NCI-H146 treated with DMSO at 0.1 percent for 48 hours (cell line): ENCODE measurements around the gene WARS2.

Source experiments
- DNase-seq: peaks from one replicate; lab custom pipeline; 2025; ENCODE audit not compliant: unreplicated experiment; lab: John Stamatoyannopoulos, UW

The WARS2 gene

DNA sequence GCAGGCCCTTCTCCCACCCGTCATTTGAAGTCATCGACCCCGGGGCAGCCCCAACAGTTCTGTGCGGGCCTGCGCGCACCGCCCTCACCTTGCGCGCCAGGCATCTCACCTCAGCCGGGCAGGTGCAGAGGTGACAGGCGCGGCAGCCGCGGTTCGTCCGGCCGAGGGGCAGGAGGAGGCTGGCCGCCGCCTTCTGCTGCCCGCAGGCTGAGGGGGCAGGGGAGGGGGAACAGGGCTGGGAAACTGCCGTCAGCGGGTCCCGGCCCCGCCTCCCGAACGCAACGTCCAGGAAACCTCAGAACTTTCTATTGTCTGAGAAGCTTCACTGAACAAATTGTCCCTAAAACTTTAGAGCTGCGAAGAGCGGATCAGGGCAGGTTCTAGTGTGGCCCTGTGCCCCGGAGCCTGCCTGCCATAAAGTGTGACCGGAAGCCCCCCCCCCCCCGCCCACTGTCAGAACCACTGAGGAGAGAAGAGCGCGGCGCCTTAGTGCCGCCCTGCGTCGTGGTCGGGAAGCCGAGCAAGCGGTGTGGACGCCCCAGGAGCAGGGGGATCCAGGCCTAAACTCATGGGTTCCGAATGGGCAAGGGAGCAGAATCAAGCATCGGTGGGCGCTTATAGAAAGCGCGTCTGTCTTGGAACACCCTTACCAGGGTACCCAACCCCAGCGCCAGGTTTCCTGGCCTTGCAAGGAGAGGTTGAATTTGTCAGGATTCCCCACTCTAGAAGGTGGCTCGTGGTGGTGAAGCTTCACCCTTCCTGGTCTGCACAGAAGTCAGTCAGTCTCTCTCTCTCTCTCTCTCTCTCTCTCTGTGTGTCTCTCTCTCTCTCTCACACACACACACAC lies 139.0 kb downstream of the WARS2 start:
- no peak for DNase-seq

DNA sequence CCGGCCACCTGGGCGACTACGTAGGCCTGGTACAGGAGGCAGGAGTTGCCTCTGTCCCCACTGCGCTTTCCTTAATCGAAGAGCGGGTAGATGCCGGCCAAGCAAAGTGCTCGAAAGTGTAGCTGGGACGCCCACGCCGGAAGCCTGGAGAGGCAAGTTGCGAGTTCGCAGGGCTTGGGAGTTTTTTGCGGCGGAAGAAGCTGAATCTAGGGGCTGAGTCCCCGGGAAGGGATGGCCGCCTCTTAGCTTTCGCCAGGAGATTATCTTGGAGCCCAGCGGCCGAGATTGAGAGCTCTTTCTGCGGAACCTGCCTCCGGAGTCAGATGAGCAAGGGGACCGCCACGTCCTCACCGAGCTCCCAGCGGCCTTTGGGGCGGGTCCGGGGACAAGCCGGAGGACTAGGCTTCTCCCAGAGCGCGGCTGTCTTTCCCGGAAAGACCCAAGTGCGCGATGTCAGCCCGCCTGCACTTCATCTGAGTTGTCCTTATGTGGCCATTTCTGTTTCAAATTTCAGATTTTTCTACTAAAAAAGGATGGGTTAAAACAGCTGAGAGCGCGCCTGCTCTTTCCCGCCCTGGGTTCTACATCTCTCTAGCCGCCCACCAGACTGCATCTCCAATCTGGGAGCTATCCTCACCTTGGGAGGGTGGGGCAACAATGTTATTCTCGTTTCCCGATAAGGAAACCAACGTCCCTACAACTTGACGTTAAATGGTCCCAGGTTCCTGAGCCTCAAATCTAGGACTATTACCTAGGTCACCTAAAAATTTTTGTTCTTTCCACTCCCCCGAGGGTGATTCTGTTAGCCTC lies 139.9 kb downstream of the WARS2 start:
- no peak for DNase-seq

DNA sequence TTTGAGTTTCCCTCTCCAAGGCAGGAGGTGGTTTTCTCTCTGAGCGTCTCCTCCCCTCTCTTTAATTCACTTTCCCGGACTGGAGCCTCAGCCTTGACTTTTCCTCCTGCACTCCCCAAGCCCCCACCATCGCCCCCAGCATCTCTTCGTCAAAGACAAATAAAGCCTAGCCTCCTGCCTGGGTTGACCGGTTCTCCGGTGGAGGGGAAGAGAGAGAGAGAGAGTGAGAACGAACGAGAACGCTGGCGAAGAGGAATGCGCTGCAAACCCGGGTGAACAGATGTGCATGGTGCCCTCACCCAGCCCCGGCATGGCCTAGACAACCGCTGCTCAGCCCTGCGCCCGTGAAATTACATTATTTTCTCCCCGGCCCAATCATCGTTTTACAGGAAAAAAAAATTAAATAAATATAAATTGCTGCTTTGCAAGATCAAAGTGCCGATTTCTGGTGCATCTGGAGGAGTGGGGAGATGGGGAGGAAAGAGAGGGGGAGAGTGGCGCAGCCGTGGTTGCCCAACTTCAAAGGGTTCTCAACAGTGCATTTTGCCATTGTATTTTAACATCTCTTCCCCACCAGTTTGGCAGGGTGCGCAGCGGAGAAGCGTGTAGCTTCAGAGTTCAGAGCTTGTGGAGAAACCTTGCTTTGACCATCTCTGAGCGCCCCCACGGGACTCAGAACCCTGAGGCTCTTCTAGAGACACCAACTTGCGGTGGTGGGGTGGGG lies 140.9 kb downstream of the WARS2 start:
- DNase-seq = no peak

DNA sequence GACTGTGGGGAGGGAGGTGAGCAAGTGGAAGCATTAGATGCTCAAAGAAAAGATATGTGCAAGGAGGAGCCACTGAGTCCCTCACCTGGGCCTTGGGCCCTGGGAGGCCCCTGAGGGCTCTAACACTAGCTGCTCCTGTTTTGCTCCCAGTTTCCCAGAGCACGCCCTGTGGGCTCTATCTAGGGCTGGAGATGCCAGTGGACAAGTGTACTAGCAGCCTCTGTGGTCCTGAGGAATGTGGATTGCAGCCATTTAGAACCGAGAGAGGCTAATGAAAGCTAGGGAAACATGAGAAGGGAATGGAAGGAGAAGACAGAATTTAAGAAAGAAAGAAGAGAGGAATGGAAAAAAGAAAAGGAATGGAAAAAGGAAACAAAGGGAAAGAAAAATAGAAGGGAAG lies 142.3 kb downstream of the WARS2 start:
- DNase-seq = no peak

DNA sequence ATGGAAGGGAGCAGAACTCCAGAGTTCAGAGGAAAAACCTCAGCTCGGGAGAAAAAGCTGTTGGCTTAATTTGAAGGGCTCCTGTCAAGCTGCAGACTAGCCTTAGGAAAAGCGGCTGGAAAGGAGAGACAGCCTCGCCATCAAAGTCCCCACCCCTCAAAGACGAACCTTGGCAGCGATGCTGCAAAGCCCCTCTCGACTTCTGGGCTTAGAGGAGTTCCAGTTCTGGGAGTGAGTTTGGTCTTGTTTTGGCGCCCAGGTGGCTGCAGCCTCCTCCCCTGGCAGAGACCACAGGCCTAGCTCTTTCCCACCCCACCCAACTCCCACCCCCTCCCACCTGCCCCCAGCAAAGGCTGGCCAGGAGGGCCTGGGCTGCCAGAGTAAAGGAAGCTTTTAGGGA lies 143.2 kb downstream of the WARS2 start:
- no peak for DNase-seq

GRCh38 chr1:118995312-118996016 lies 145.0 kb downstream of the WARS2 start:
- DNase-seq = no peak

DNA sequence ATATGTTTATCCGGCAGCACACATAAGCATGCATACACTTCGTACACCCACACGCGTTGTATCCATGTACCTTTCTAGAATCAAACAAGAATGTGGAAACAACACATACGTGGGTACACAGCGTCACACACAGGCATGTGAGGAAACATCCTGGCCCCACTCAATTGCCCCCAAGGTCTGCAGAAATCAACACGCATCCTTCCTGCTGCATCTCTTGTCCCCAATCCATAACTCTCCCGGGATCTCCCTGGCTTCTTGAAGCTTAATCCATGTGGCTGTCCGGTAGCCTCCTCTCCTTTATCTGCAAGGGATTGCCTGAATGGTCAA lies 146.8 kb downstream of the WARS2 start:
- DNase-seq = no peak

GRCh38 chr1:118992868-118993699 lies 147.4 kb downstream of the WARS2 start:
- no peak for DNase-seq

DNA sequence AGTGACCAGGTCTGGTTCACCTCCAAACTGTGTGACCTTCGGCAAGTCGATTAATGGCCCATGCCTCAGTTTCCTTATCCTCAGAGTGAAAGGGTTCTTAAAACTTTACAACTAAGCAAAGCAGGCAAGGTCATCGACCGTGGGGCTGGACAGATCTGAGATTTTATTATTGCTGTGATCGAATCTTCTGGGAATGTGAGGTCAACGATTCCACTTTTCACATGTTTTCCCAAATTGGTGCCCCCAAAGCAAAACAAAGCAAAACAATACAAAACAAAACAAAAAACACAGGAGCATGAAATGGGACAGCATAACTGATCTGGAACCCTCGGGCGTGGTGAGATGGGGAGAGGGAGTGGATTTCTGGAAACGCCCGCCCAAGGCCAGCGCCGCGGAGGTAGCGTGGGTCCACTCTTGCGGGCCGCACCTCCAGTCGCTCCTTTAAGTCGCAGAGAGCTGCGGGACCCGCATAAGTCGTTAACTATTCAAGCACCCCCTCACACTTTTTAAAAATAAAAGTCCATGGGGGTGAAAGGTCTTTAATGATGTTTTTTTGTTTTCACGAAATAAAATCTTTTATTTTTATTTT lies 148.1 kb downstream of the WARS2 start:
- no peak for DNase-seq

- DNase-seq = no peak
Measured at GRCh38 chr1:118991448-118991847, 149.0 kb downstream of the WARS2 start.

GRCh38 chr1:118990513-118991152 lies 149.8 kb downstream of the WARS2 start:
- DNase-seq = no peak

- DNase-seq = no peak
Measured at GRCh38 chr1:118989878-118990378, 150.5 kb downstream of the WARS2 start.

DNA sequence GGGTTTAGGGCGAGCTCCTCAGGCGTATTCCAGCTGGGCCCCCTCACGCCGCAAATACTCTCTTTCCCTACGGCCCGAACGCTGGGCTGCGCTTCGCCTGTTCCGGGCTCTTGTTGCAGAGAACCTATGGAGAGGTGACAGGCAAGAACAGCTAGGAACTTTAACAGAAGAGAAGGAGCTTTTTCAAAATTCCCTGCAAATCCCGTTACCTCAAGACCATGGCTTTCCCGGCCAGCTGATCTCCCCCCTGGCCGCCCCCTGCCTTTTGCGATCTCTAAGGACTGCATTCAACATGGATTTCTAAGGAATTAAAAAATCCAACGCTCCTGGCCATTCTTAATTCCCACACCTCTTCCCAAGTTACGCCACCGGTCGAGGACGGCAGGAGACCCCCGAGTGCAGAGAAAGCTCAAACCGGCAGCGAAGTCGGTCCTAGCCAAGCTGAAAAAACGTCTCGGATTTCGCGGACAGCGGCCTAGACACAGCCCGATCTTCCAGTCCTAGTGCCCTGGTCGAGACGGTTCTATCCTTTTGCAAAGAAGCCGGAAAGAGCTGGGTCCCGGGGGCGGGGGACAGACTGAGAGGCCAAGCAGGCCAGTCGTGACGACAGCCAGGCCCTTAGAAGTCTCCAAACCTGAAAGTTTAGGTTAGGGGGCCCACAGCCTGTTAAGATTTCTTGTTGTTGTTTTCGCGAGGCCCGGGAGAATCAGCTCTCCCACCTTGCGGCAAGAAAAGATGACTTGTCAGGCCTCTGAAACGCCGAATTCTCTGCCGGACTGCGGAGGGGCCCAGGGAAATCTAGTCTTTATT lies 151.2 kb downstream of the WARS2 start:
- no peak for DNase-seq

DNA sequence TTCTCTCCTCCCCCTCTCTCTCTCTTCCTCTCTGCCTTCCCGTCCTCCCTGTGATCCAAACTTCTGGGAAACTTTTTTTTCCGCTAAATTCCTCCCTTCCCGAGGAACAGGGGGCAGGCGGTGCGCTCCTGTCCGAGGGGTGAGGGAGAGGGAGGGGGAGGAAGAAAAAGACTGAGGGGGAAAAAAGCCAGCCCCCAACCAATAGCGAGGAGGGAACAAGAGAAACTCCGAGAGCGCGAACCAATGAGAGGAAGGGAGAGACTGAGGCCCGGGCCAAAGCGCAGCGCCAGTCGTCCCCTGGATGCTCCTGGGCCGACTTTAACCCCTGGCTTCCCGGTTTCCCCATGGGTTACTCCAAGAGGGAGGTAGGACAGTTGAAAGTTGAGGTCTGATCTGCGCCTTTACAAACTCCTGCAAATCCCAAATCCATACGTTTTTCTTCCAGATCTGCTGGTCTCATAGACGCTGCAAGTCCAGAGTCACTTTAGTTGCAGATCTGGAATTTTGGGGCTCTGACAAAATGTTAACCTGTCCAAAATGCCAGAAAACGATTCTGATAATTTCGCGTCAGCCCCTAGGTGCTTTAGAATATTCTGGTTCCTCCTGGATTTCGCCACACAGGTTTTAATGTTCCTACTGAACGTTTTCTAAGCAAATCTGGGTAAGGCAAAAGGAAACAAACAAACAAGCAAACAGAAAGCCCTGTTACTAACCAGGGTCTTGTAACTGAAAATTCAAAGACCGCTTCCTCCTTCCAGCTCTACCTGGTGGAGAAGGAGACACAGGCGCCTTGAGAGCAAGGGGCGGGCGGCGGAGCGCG lies 152.1 kb downstream of the WARS2 start, which contains the start of gene TBX15:
Gene TBX15 (minus strand): TSS at position 158 of the 820 bp plus-strand sequence. CDS start 548 bp downstream, outside the sequence.
- DNase-seq = no peak

DNA sequence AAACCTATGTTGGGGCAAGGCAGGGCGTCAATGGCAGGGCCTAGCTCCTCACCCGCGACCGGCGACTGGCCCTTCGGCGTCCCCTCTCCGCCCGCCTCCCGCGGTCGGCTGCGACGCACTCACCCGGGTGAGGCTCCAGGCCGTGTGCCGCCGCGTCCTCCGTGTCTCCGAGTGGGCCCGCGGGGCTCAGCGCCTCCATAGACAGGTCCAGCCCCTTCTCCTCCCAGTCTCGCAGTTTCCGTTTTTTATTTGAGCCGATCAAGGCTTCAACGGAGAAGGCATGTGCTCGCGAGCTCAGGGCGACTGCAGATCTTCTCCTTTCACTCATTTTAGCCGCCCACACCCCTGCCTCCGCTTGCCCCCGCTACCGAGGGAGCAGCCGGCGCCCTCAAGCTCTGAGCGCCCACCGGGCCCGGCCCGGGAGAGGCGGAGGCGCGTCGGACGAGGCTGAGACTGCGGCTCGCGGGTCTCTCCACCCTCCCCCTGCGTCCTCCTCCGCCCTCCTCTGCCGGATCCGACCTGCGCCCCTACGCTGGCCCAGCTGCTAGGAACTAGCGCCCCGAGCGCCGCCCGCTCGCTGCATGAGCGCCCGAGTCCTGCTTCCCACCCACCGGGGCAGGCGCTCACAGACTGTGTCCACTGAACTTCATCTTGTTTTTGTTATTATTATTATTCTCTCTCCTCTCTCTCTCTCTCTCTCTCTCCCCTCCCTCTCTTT lies 152.8 kb downstream of the WARS2 start:
- DNase-seq = no peak

DNA sequence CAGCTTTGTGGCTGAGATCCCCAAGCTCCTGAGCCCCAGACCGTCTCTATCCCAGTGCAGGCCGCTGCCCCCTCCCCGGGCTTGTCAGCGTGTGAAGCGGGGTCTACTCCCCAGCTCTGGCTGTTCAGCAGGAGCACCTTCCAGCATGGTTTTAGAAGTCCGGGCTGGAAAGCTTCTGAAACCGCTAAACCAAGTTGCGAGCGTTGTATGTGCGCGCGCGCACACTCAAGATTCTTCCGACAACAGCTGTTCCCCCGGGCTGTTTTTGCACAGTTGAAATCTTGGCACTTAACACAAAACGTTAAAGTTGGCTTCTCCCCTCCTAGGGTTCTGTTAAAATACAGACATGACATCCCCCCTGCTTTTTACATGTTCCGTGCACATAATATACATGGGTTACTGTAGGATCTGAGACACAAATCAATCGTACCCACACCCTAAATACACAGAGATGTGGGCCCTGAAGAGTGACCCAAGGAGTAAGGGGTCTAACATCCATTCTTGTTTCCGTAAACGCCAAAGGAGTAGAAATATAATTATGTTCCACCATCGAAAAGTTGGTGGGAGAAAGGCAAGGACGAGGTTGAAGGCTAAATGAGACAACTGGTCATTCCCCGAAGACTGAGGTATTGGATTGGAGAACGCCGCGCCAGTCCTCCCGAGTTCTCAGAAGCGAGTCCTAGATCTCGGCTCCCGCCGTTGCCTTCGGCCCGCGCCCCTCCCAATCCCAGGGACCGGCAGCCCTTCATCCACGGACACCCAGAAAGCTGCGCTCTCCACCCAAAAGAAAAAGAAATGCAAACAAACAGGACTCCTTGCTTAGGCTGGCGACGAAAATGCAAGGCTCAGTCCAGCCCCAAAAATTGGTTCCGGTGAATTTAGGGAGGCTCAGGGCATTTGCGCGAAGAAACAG lies 153.6 kb downstream of the WARS2 start:
- no peak for DNase-seq
